DOHH2 (cell line): Measurements from ENCODE around the gene TAF3.

Source experiments
- CTCF ChIP-seq: fragments of 200-600 bp; sonication (generic); IDR thresholded peaks from one replicate; pipeline ENCODE4 v1.5.1; 2014; ENCODE audit warnings: antibody characterized with exemption, mild to moderate bottlenecking, low read depth, low read length; ENCODE audit not compliant: poor library complexity, severe bottlenecking
- EZH2phosphoT487 ChIP-seq: fragments of 200-600 bp; sonication (generic); IDR thresholded peaks from 2 replicates; pipeline ENCODE4 v1.6.1; 2017; ENCODE audit warnings: borderline replicate concordance, mild to moderate bottlenecking, antibody characterized with exemption, low read length, moderate library complexity, mixed read lengths

- TF ChIP-seq CTCF (no peak), EZH2phosphoT487 (no peak)
Measured at GRCh38 chr10:7881119-7881518, 62.8 kb downstream of the TAF3 start.
